ENCODE measurements around the gene GPC2. TPM values are rescaled to one million over a fixed set of nuclear protein-coding genes. Genes with fewer than 3 reads are reported as not detected.
"Not testable (repeated sequence)": the region's sequence is repeated elsewhere in the genome, so short reads cannot be mapped to it uniquely, and the experiment has no call there.

Gene GPC2
- 10 to 100 TPM; 12.6 to 13.0 TPM for total RNA-seq

GRCh38 chr7:100177045-100178001, at the start of gene GPC2, which contains the start of gene STAG3:
TSS of gene GPC2 (minus strand) at chr7:100177381. CDS start at chr7:100177199, 182 bp downstream.
TSS of gene STAG3 (plus strand) at chr7:100177918. CDS start at chr7:100180557, 2,639 bp downstream.
- H3K36me3 Mint-ChIP-seq, result peaks cover 13% of the 10 kb centered on the region
- H3K27me3 Mint-ChIP-seq, result peaks cover 3% of the 10 kb centered on the region
- DNase-seq (peak; percentile 99), ATAC-seq (ENCODE audit: low read depth) (peak; percentile 86)
- peak within 1 kb of the TSS; percentile 64 for H3K27ac Mint-ChIP-seq
- H3K4me3 Mint-ChIP-seq, result peak within 1 kb of the TSS; percentile 80
- POLR2A ChIA-PET, result interaction anchor here (0.8 to 2.5 kb wide), 11 partner anchors 9 to 259 kb away, joined by 3 to 20 read pairs (median 3); partner anchors contain the start of genes GAL3ST4, LAMTOR4, PPP1R35 and PVRIG
- no peaks in the 10 kb centered on the region for H3K9me3 Mint-ChIP-seq
- H3K4me1 Mint-ChIP-seq, result peaks cover 48% of the 10 kb centered on the region

- ATAC-seq (ENCODE audit: low read depth); H3K27me3 Mint-ChIP-seq; DNase-seq; POLR2A ChIA-PET; H3K9me3 Mint-ChIP-seq: not testable (repeated sequence)
- H3K36me3 Mint-ChIP-seq, result peaks cover 37% of the 10 kb centered on the region
- H3K4me3 Mint-ChIP-seq, result peak overlapping the region; percentile 94
- peak overlapping the region; percentile 99 for H3K27ac Mint-ChIP-seq
- H3K4me1 Mint-ChIP-seq, result peaks cover 38% of the 10 kb centered on the region
These were observed 47.7 kb upstream of the GPC2 start for GRCh38 chr7:100224891-100225290.

- Mint-ChIP-seq H3K4me3 (peak overlapping the region; percentile 94), H3K27ac (peak overlapping the region; percentile 99), H3K4me1 (peaks cover 45% of the 10 kb centered on the region), H3K36me3 (peaks cover 40% of the 10 kb centered on the region)
- not testable (repeated sequence) for ATAC-seq (ENCODE audit: low read depth); DNase-seq; H3K9me3 Mint-ChIP-seq; H3K27me3 Mint-ChIP-seq
- POLR2A ChIA-PET, result interaction anchor here (1.0 to 1.1 kb wide), 2 partner anchors 33 to 58 kb away, joined by 4 to 5 read pairs; no protein-coding TSS in a partner anchor
These were observed 46.3 kb upstream of the GPC2 start for GRCh38 chr7:100223376-100223927.

- peaks cover 43% of the 10 kb centered on the region for H3K4me1 Mint-ChIP-seq
- POLR2A ChIA-PET, result interaction anchor here (0.7 to 5.9 kb wide), 9 partner anchors 9 to 214 kb away, joined by 3 to 45 read pairs (median 4); partner anchors contain the start of genes GPC2, STAG3 and ZCWPW1
- DNase-seq (no peak), ATAC-seq (ENCODE audit: low read depth) (no peak)
- H3K9me3 Mint-ChIP-seq, result no peaks in the 10 kb centered on the region
- H3K27ac Mint-ChIP-seq, result peak overlapping the region; percentile 99
- no peaks in the 10 kb centered on the region for H3K27me3 Mint-ChIP-seq
- H3K36me3 Mint-ChIP-seq, result peaks cover 38% of the 10 kb centered on the region
- H3K4me3 Mint-ChIP-seq, result peak overlapping the region; percentile 94
These were observed 45.4 kb upstream of the GPC2 start for GRCh38 chr7:100222445-100223132.

- POLR2A ChIA-PET, result interaction anchor here (0.5 to 5.9 kb wide), 14 partner anchors 10 to 215 kb away, joined by 3 to 45 read pairs (median 4); partner anchors contain the start of genes AP4M1, GPC2, MCM7 and STAG3
- DNase-seq, result no peak
- no peaks in the 10 kb centered on the region for H3K9me3 Mint-ChIP-seq
- ATAC-seq (ENCODE audit: low read depth), result no peak
- H3K4me1 Mint-ChIP-seq, result peaks cover 46% of the 10 kb centered on the region
- H3K27ac Mint-ChIP-seq, result peak overlapping the region; percentile 99
- peak overlapping the region; percentile 94 for H3K4me3 Mint-ChIP-seq
- peaks cover 38% of the 10 kb centered on the region for H3K36me3 Mint-ChIP-seq
- H3K27me3 Mint-ChIP-seq, result no peaks in the 10 kb centered on the region
These were observed 44.7 kb upstream of the GPC2 start for GRCh38 chr7:100221767-100222444.

- Mint-ChIP-seq H3K36me3 (peaks cover 38% of the 10 kb centered on the region), H3K27me3 (no peaks in the 10 kb centered on the region)
- POLR2A ChIA-PET, result interaction anchor here (0.5 to 5.9 kb wide), 17 partner anchors 11 to 216 kb away, joined by 3 to 45 read pairs (median 4); partner anchors contain the start of genes AP4M1, GPC2, MCM7 and STAG3
These were observed 44.1 kb upstream of the GPC2 start for GRCh38 chr7:100221231-100221718.

GRCh38 chr7:100220586-100221230, 43.5 kb upstream of the GPC2 start:
- Mint-ChIP-seq H3K27ac (peak overlapping the region; percentile 99), H3K27me3 (no peaks in the 10 kb centered on the region), H3K4me1 (peaks cover 51% of the 10 kb centered on the region), H3K36me3 (peaks cover 38% of the 10 kb centered on the region), H3K4me3 (peak overlapping the region; percentile 94), H3K9me3 (no peaks in the 10 kb centered on the region)
- POLR2A ChIA-PET, result interaction anchor here (0.8 to 5.9 kb wide), 18 partner anchors 11 to 259 kb away, joined by 3 to 45 read pairs (median 4); partner anchors contain the start of genes AP4M1, GPC2, LAMTOR4 and MCM7
- DNase-seq, result no peak
- ATAC-seq (ENCODE audit: low read depth), result peak; percentile 15

More at GRCh38 chr7:100221231-100221718, 44.1 kb upstream of the GPC2 start:
- H3K4me3 Mint-ChIP-seq, result peak overlapping the region; percentile 94
- ATAC-seq (ENCODE audit: low read depth), result peak; percentile 52
- peak overlapping the region; percentile 99 for H3K27ac Mint-ChIP-seq
- H3K9me3 Mint-ChIP-seq, result no peaks in the 10 kb centered on the region
- peak; percentile 82 for DNase-seq
- peaks cover 49% of the 10 kb centered on the region for H3K4me1 Mint-ChIP-seq

GRCh38 chr7:100219801-100220585, 42.8 kb upstream of the GPC2 start, which contains the start of gene PVRIG:
TSS of gene PVRIG (plus strand) at chr7:100219949. CDS start at chr7:100219971, 22 bp downstream.
- H3K9me3 Mint-ChIP-seq, H3K27me3 Mint-ChIP-seq: not testable (repeated sequence)
- H3K4me1 Mint-ChIP-seq, result peaks cover 53% of the 10 kb centered on the region
- peak within 1 kb of the TSS; percentile 94 for H3K4me3 Mint-ChIP-seq
- peak; percentile 66 for DNase-seq
- peak; percentile 43 for ATAC-seq (ENCODE audit: low read depth)
- peak within 1 kb of the TSS; percentile 99 for H3K27ac Mint-ChIP-seq
- POLR2A ChIA-PET, result interaction anchor here (0.5 to 5.9 kb wide), 16 partner anchors 10 to 259 kb away, joined by 3 to 45 read pairs (median 4); partner anchors contain the start of genes AP4M1, GPC2, LAMTOR4 and MCM7
- peaks cover 40% of the 10 kb centered on the region for H3K36me3 Mint-ChIP-seq

- ATAC-seq (ENCODE audit: low read depth), result no peak
- peaks cover 53% of the 10 kb centered on the region for H3K4me1 Mint-ChIP-seq
- H3K36me3 Mint-ChIP-seq, result peaks cover 37% of the 10 kb centered on the region
- H3K4me3 Mint-ChIP-seq, result peak overlapping the region; percentile 94
- H3K27ac Mint-ChIP-seq, result peak overlapping the region; percentile 99
- POLR2A ChIA-PET, result interaction anchor here (0.5 to 5.9 kb wide), 7 partner anchors 10 to 126 kb away, joined by 4 to 45 read pairs (median 6); partner anchors contain the start of genes GPC2, LAMTOR4 and STAG3
- no peaks in the 10 kb centered on the region for H3K27me3 Mint-ChIP-seq
- DNase-seq, result peak; percentile 52
- no peaks in the 10 kb centered on the region for H3K9me3 Mint-ChIP-seq
These were observed 42.1 kb upstream of the GPC2 start for GRCh38 chr7:100219271-100219737.

GRCh38 chr7:100217934-100218333, 40.8 kb upstream of the GPC2 start:
- Mint-ChIP-seq H3K27ac (peak overlapping the region; percentile 99), H3K4me1 (peaks cover 47% of the 10 kb centered on the region), H3K4me3 (peak overlapping the region; percentile 78), H3K36me3 (peaks cover 26% of the 10 kb centered on the region)
- not testable (repeated sequence) for H3K9me3 Mint-ChIP-seq; H3K27me3 Mint-ChIP-seq; ATAC-seq (ENCODE audit: low read depth)
- POLR2A ChIA-PET, result interaction anchor here (0.8 to 5.9 kb wide), 7 partner anchors 8 to 212 kb away, joined by 3 to 45 read pairs (median 4); no protein-coding TSS in a partner anchor
- peak; percentile 84 for DNase-seq

All from activated naive CD8-positive, alpha-beta T cell treated with anti-CD3 and anti-CD28 coated beads, Interleukin-2, amount 10 ng/mL, durations not matched to agents 7 days and 5 days (primary cell).